GM06990 (cell line): ENCODE data around the gene PLXNA2.

Experiments
- DNase-seq: peaks from one replicate; pipeline ENCODE4 v3.0.0-alpha.2; 2011; ENCODE audit not compliant: insufficient read length; ENCODE audit errors: extremely low read depth
- H3K27me3 ChIP-seq: replicated peaks from 2 replicates; pipeline ENCODE4 v1.6.0; 2011; ENCODE audit warnings: low read length; ENCODE audit not compliant: control insufficient read depth, insufficient read depth
- H3K36me3 ChIP-seq: 2 replicates; pipeline ENCODE4 v1.5.1; 2011; ENCODE audit warnings: low read length; ENCODE audit not compliant: control insufficient read depth, insufficient read depth
- H3K4me3 ChIP-seq: replicated peaks from 2 replicates; pipeline ENCODE4 v1.5.1; 2011; ENCODE audit warnings: low read depth, mild to moderate bottlenecking, control low read depth, low read length
- CTCF ChIP-seq: IDR thresholded peaks from 2 replicates; pipeline ENCODE4 v1.5.1; 2011; ENCODE audit warnings: low read length, control low read depth, mild to moderate bottlenecking, inconsistent platforms; ENCODE audit not compliant: insufficient read depth, poor library complexity, severe bottlenecking

The PLXNA2 gene

GRCh38 chr1:208045463-208046260 is 198.5 kb downstream of the PLXNA2 start:
- TF ChIP-seq CTCF = peak; percentile 13
- Histone ChIP-seq H3K36me3 (no peaks in the 10 kb centered on the region), H3K4me3 (no peak overlapping the region), H3K27me3 (no peaks in the 10 kb centered on the region; the same call in 1 of the 2 replicates)
- no peak for DNase-seq

GRCh38 chr1:208044589-208045462 is 199.4 kb downstream of the PLXNA2 start:
- no peak for DNase-seq
- Histone ChIP-seq H3K4me3 (no peak overlapping the region), H3K36me3 (no peaks in the 10 kb centered on the region), H3K27me3 (no peaks in the 10 kb centered on the region; the same call in 1 of the 2 replicates)
- no peak for TF ChIP-seq CTCF

GRCh38 chr1:208043691-208044181 is 200.4 kb downstream of the PLXNA2 start:
- TF ChIP-seq CTCF = no peak
- Histone ChIP-seq H3K36me3 (no peaks in the 10 kb centered on the region), H3K27me3 (no peaks in the 10 kb centered on the region; the same call in 1 of the 2 replicates), H3K4me3 (no peak overlapping the region)
- no peak for DNase-seq

- no peak for TF ChIP-seq CTCF
Measured at GRCh38 chr1:208042868-208043267, 201.3 kb downstream of the PLXNA2 start.

GRCh38 chr1:208042041-208042615 is 202.1 kb downstream of the PLXNA2 start:
- H3K36me3 ChIP-seq = no peaks in the 10 kb centered on the region
- TF ChIP-seq CTCF = no peak
- H3K4me3 ChIP-seq = no peak overlapping the region
- no peak for DNase-seq
- no peaks in the 10 kb centered on the region; the same call in 1 of the 2 replicates for H3K27me3 ChIP-seq

More at GRCh38 chr1:208042868-208043267, 201.3 kb downstream of the PLXNA2 start:
- H3K36me3 ChIP-seq = no peaks in the 10 kb centered on the region
- H3K4me3 ChIP-seq = no peak overlapping the region
- DNase-seq = no peak
- no peaks in the 10 kb centered on the region; the same call in 1 of the 2 replicates for H3K27me3 ChIP-seq
